ENCODE data around the gene MYOG.

DNA sequence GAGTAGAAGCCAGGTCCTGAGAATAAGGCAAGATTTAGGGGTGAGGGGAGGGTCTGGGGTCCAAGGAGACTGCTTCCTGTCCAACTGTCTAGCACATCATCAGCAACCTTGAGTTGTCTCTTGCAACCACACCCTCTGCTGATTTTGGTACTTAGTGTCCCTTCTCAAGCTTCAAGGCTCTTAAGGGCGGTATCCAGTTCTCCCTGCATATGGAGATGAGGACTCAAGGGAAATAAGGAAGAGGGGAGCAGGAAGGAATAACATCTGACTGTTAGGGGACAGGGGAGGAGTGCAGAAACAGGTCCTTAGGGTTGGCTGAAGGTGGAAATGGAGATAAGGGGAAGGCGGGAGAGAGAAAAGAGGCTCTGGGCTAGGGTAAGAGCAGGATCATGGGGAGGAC lies 12.3 kb downstream of the MYOG start:
- TF ChIP-seq, protein P1, sequence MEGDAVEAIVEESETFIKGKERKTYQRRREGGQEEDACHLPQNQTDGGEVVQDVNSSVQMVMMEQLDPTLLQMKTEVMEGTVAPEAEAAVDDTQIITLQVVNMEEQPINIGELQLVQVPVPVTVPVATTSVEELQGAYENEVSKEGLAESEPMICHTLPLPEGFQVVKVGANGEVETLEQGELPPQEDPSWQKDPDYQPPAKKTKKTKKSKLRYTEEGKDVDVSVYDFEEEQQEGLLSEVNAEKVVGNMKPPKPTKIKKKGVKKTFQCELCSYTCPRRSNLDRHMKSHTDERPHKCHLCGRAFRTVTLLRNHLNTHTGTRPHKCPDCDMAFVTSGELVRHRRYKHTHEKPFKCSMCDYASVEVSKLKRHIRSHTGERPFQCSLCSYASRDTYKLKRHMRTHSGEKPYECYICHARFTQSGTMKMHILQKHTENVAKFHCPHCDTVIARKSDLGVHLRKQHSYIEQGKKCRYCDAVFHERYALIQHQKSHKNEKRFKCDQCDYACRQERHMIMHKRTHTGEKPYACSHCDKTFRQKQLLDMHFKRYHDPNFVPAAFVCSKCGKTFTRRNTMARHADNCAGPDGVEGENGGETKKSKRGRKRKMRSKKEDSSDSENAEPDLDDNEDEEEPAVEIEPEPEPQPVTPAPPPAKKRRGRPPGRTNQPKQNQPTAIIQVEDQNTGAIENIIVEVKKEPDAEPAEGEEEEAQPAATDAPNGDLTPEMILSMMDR (IDR thresholded peaks at IDR 0.05): no peak
- TF ChIP-seq POLR2A (IDR thresholded peaks at IDR 0.05): no peak
